Measurements from ENCODE around the gene SERTAD2. TPM values are rescaled to one million over a fixed set of nuclear protein-coding genes. Genes with fewer than 3 reads are reported as not detected.

The SERTAD2 gene
- total RNA-seq, 2 experiments from 2014 or later = 50.5 to 54.1 TPM

DNA sequence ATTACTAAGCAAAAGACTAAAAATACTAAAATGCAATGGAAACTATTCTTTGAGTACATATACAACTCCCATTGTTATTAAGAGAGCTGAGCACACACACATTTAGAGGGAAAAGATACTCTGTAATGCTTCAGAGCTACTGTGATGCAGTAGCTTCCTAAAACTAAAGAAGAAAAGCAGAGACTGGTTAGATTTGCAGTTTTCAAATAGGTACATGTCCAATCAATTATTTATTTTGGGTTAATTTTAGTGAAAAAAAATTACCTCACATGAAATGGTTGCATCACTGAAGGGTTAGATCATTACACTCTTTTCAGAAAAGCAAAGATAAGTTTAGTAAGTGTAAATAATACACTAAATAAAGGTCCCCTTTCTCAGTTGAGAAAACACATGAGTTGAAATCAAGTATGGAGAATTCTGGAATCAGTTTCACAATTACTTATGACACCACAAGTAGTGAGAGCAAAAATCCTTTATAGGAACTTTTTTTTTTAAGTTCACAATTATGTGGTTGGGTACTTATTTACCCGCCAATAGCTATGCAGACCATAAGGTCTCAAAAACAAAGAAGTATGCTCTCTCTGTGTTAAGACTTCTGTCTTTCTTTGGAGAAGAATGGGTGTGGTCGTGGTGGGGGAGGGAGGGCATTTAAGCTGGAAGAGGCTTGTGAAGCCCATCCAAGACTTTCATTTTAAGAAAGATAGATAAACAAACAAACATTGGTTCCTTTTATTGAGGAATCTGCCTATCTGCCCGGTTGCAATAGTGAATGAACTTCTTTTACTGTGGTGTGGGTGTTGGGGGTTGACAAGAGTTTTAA lies 25.3 kb upstream of the SERTAD2 start:
- peak overlapping the region; percentile 87 for H3K27ac Mint-ChIP-seq
- no peak overlapping the region for H3K27ac ChIP-seq (ENCODE audit: low read depth in 1 of 2, low read length in 2 of 2)
- no peaks in the 10 kb centered on the region for H3K36me3 Mint-ChIP-seq (ENCODE audit: low read depth)
- ATAC-seq (ENCODE audit: poor library complexity) (no peak), DNase-seq (no peak)
- no peaks in the 10 kb centered on the region for H3K36me3 ChIP-seq (ENCODE audit: insufficient read depth, low read length)
- H3K4me1 ChIP-seq (ENCODE audit: insufficient read depth, low read length) = peaks cover 9% of the 10 kb centered on the region
- H3K9me3 Mint-ChIP-seq = no peaks in the 10 kb centered on the region
- H3K27me3 ChIP-seq (ENCODE audit: control insufficient read depth in 1 of 2, insufficient read depth in 2 of 2, low read length in 2 of 2) = no peaks in the 10 kb centered on the region
- H3K9me3 ChIP-seq (ENCODE audit: control insufficient read depth in 1 of 2, insufficient read depth in 1 of 2, low read length in 2 of 2) = no peaks in the 10 kb centered on the region
- peaks cover 61% of the 10 kb centered on the region for H3K4me1 Mint-ChIP-seq (ENCODE audit: low read depth)
- POLR2A ChIA-PET = interaction anchor here (1.0 to 3.5 kb wide), 6 partner anchors 15 to 73 kb away, joined by 3 to 29 read pairs (median 5); partner anchors contain the start of gene SERTAD2
- intact Hi-C loops (cut with DNase I, micrococcal nuclease) = loop anchor here in 1 of 2 experiments (1.0 kb wide), 1 partner anchor 32 kb away; no protein-coding TSS in a partner anchor
- H3K4me3 ChIP-seq (ENCODE audit: low read length) = no peak overlapping the region
- H3K27me3 Mint-ChIP-seq = no peaks in the 10 kb centered on the region
- H3K4me3 Mint-ChIP-seq = peak overlapping the region; percentile 76
- CTCF ChIA-PET = interaction anchor here (0.9 to 2.3 kb wide), 4 partner anchors 14 to 63 kb away, joined by 3 to 8 read pairs (median 4); partner anchors contain the start of gene SERTAD2
- TF ChIP-seq, protein P1, sequence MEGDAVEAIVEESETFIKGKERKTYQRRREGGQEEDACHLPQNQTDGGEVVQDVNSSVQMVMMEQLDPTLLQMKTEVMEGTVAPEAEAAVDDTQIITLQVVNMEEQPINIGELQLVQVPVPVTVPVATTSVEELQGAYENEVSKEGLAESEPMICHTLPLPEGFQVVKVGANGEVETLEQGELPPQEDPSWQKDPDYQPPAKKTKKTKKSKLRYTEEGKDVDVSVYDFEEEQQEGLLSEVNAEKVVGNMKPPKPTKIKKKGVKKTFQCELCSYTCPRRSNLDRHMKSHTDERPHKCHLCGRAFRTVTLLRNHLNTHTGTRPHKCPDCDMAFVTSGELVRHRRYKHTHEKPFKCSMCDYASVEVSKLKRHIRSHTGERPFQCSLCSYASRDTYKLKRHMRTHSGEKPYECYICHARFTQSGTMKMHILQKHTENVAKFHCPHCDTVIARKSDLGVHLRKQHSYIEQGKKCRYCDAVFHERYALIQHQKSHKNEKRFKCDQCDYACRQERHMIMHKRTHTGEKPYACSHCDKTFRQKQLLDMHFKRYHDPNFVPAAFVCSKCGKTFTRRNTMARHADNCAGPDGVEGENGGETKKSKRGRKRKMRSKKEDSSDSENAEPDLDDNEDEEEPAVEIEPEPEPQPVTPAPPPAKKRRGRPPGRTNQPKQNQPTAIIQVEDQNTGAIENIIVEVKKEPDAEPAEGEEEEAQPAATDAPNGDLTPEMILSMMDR (IDR thresholded peaks at IDR 0.05) = no peak

DNA sequence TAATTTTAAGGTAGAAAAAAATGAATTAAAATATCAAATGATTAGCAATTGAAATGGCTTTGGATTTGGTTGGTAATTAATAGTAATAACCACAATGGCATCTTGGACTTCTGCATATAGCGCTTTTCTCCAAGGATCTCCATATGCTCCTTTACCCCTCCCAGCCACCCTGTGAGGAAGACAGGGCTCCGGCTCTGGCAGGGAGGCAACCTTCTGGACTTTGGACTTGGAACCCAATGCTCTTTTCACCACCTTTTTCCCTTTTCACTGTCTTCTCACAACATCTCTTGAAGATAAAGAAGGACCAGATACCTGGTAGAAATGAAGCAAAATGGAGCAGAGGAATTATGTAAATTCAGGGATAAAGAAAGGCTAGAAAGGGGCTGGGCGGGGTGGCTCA lies 23.8 kb upstream of the SERTAD2 start:
- intact Hi-C loops (cut with DNase I, micrococcal nuclease) = no loop called here

DNA sequence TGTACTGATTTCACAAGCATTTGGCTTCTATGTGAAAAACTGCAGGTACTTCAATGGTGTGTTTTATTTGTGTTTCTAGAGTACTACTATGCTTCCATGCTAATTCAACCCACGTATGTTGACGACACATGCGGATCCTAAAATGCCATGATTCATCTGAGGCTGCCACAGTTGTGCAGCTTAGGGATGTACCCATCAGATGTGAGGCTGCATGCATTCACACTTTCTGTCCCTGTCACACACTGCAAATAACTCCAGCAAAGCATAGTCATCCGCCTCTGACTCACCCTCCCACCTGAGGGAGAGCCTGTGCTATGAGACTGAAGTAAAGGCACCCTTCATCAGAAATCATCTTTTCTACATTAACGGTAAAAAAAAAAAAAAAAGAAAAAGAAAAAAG lies 22.1 kb upstream of the SERTAD2 start:
- H3K9me3 Mint-ChIP-seq = no peaks in the 10 kb centered on the region
- intact Hi-C loops (cut with DNase I, micrococcal nuclease) = no loop called here
- no peaks in the 10 kb centered on the region for H3K27me3 Mint-ChIP-seq
- H3K27me3 ChIP-seq (ENCODE audit: control insufficient read depth in 1 of 2, insufficient read depth in 2 of 2, low read length in 2 of 2) = no peaks in the 10 kb centered on the region
- TF ChIP-seq, protein P1 (IDR thresholded peaks at IDR 0.05) = no peak
- no peak overlapping the region for H3K27ac ChIP-seq (ENCODE audit: low read depth in 1 of 2, low read length in 2 of 2)
- ChIA-PET CTCF (interaction anchor here (2.1 kb wide), 1 partner anchor 30 kb away, joined by 9 read pairs; no protein-coding TSS in a partner anchor), POLR2A (interaction anchor here (1.0 to 4.9 kb wide), 5 partner anchors 9 to 76 kb away, joined by 3 to 45 read pairs (median 5); partner anchors contain the start of gene SERTAD2)
- H3K36me3 ChIP-seq (ENCODE audit: insufficient read depth, low read length) = no peaks in the 10 kb centered on the region
- peaks cover 56% of the 10 kb centered on the region for H3K4me1 Mint-ChIP-seq (ENCODE audit: low read depth)
- no peaks in the 10 kb centered on the region for H3K9me3 ChIP-seq (ENCODE audit: control insufficient read depth in 1 of 2, insufficient read depth in 1 of 2, low read length in 2 of 2)
- no peak overlapping the region for H3K4me3 Mint-ChIP-seq
- DNase-seq (peak in 8 of 14 experiments; percentile 18 to 63 (median 30)), ATAC-seq (ENCODE audit: poor library complexity) (peak; percentile 91)
- no peak overlapping the region for H3K4me3 ChIP-seq (ENCODE audit: low read length)
- peaks cover 9% of the 10 kb centered on the region for H3K4me1 ChIP-seq (ENCODE audit: insufficient read depth, low read length)
- no peaks in the 10 kb centered on the region for H3K36me3 Mint-ChIP-seq (ENCODE audit: low read depth)
- H3K27ac Mint-ChIP-seq = peak overlapping the region; percentile 40

More for the DNA sequence above, 23.8 kb upstream of the SERTAD2 start:
- Mint-ChIP-seq H3K4me3 (no peak overlapping the region), H3K36me3 (ENCODE audit: low read depth) (no peaks in the 10 kb centered on the region), H3K9me3 (no peaks in the 10 kb centered on the region), H3K27me3 (no peaks in the 10 kb centered on the region), H3K27ac (no peak overlapping the region), H3K4me1 (ENCODE audit: low read depth) (peaks cover 68% of the 10 kb centered on the region)
- H3K4me1 ChIP-seq (ENCODE audit: insufficient read depth, low read length) = peaks cover 9% of the 10 kb centered on the region
- DNase-seq = no peak
- H3K27ac ChIP-seq (ENCODE audit: low read depth in 1 of 2, low read length in 2 of 2) = no peak overlapping the region
- ChIA-PET CTCF (no interaction called here), POLR2A (interaction anchor here (0.7 to 4.9 kb wide), 6 partner anchors 9 to 74 kb away, joined by 3 to 45 read pairs (median 6); partner anchors contain the start of gene SERTAD2)
- no peaks in the 10 kb centered on the region for H3K9me3 ChIP-seq (ENCODE audit: control insufficient read depth in 1 of 2, insufficient read depth in 1 of 2, low read length in 2 of 2)
- ATAC-seq (ENCODE audit: poor library complexity) = no peak
- no peaks in the 10 kb centered on the region for H3K27me3 ChIP-seq (ENCODE audit: control insufficient read depth in 1 of 2, insufficient read depth in 2 of 2, low read length in 2 of 2)
- no peak overlapping the region for H3K4me3 ChIP-seq (ENCODE audit: low read length)
- TF ChIP-seq, protein P1 (IDR thresholded peaks at IDR 0.05) = no peak
- no peaks in the 10 kb centered on the region for H3K36me3 ChIP-seq (ENCODE audit: insufficient read depth, low read length)
